Panc1 (cell line): ENCODE data around the gene ADARB2.

Experiments used
- POLR2AphosphoS5 ChIP-seq: IDR thresholded peaks from 2 replicates; pipeline ENCODE4 v1.6.1; 2012; ENCODE audit warnings: mild to moderate bottlenecking, low read depth, low read length, moderate library complexity
- SIN3A ChIP-seq: IDR thresholded peaks from 2 replicates; pipeline ENCODE4 v1.6.1; 2012; ENCODE audit warnings: low read depth, mild to moderate bottlenecking, low read length, moderate library complexity, borderline replicate concordance; ENCODE audit not compliant: insufficient read depth
- TCF7L2 ChIP-seq: IDR thresholded peaks from 2 replicates; pipeline ENCODE4 v1.6.1; 2011; ENCODE audit warnings: mild to moderate bottlenecking, low read depth, low read length, inconsistent platforms
- TF ChIP-seq, protein P1 (sequence below): fragments of 450-650 bp; IDR thresholded peaks from 2 replicates; pipeline ENCODE4 v1.5.1; 2017; ENCODE audit warnings: mild to moderate bottlenecking
- TF ChIP-seq, protein P2 (sequence below), 2 experiments: IDR thresholded peaks; 2 replicates each; pipeline ENCODE4 v1.6.1; 2011 to 2012; ENCODE audit warnings: low read depth in 2 of 2, control low read depth in 1 of 2, low read length in 1 of 2, mild to moderate bottlenecking in 1 of 2, moderate library complexity in 1 of 2; ENCODE audit not compliant: insufficient read depth in 1 of 2

DNA sequence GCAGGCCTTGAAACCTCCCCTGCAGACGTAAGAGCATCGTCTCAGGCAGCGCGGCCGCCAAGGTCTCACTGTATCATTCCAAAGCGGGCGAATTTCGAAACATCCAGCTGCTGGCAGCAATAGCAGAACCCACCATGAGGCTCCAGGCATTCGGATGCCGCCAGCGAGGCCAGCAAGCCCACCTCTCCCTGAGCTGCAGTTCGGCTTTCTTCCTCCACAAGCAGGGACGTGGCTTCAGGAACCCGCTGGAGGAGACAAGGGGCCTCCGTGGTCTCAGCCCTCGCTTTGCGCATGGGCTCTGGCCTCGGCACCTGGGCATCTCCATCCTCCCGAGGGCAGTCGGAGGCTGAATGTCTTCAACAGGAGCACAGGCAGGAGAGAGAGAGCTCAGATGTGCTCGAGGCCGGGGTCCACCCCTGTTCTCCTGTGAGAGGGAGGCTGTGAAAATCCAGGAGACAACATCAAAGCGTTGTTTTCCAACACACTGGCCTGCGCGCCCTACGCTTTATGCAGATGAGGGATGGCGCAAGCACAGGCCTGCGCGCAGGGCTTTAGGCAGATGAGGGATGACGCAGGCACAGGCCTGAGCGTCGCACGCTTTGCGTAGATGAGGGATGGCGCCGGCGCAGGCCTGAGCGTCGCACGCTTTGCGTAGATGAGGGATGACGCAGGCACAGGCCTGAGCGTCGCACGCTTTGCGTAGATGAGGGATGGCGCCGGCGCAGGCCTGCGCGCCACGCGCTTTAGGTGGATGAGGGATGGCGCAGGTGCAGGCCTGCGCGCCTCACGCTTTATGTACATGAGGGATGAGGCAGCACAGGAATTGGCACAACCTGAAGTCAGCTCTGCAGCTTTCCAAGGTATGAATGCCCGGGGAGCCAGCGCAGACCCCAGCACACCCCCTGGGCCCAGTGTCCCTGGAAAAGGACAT, 577.9 kb downstream of the ADARB2 start:
- TF ChIP-seq, protein P1, sequence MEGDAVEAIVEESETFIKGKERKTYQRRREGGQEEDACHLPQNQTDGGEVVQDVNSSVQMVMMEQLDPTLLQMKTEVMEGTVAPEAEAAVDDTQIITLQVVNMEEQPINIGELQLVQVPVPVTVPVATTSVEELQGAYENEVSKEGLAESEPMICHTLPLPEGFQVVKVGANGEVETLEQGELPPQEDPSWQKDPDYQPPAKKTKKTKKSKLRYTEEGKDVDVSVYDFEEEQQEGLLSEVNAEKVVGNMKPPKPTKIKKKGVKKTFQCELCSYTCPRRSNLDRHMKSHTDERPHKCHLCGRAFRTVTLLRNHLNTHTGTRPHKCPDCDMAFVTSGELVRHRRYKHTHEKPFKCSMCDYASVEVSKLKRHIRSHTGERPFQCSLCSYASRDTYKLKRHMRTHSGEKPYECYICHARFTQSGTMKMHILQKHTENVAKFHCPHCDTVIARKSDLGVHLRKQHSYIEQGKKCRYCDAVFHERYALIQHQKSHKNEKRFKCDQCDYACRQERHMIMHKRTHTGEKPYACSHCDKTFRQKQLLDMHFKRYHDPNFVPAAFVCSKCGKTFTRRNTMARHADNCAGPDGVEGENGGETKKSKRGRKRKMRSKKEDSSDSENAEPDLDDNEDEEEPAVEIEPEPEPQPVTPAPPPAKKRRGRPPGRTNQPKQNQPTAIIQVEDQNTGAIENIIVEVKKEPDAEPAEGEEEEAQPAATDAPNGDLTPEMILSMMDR: no peak
- TF ChIP-seq POLR2AphosphoS5 (no peak), SIN3A (no peak), TCF7L2 (no peak)
- TF ChIP-seq, protein P2, sequence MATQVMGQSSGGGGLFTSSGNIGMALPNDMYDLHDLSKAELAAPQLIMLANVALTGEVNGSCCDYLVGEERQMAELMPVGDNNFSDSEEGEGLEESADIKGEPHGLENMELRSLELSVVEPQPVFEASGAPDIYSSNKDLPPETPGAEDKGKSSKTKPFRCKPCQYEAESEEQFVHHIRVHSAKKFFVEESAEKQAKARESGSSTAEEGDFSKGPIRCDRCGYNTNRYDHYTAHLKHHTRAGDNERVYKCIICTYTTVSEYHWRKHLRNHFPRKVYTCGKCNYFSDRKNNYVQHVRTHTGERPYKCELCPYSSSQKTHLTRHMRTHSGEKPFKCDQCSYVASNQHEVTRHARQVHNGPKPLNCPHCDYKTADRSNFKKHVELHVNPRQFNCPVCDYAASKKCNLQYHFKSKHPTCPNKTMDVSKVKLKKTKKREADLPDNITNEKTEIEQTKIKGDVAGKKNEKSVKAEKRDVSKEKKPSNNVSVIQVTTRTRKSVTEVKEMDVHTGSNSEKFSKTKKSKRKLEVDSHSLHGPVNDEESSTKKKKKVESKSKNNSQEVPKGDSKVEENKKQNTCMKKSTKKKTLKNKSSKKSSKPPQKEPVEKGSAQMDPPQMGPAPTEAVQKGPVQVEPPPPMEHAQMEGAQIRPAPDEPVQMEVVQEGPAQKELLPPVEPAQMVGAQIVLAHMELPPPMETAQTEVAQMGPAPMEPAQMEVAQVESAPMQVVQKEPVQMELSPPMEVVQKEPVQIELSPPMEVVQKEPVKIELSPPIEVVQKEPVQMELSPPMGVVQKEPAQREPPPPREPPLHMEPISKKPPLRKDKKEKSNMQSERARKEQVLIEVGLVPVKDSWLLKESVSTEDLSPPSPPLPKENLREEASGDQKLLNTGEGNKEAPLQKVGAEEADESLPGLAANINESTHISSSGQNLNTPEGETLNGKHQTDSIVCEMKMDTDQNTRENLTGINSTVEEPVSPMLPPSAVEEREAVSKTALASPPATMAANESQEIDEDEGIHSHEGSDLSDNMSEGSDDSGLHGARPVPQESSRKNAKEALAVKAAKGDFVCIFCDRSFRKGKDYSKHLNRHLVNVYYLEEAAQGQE (IDR thresholded peaks at IDR 0.05; ENCODE audit: insufficient read depth in 1 of 2, low read depth in 2 of 2, low read length in 1 of 2): no peak
